Activated T-helper 1 cell treated with anti-CD3 and anti-CD28 coated beads, Interleukin-12 subunit alpha, Interleukin-12 subunit beta, Interleukin-2, Interleukin-4 antibody, amounts not matched to agents 30 ng/mL and 10 ng/mL and 1 ng/mL, durations not matched to agents 14 hours and 24 hours and 36 hours (primary cell): Measurements from ENCODE around the gene GP2. TPM values are rescaled to one million over a fixed set of nuclear protein-coding genes. Genes with fewer than 3 reads are reported as not detected.

Experiments
- DNase-seq: peaks from one replicate; pipeline ENCODE4 v3.0.0; 2021; ENCODE audit warnings: low spot score
- H3K27ac Mint-ChIP-seq: one replicate; pipeline ENCODE4 v1.8.0; 2021; ENCODE audit warnings: mild to moderate bottlenecking, mixed read lengths
- H3K27me3 Mint-ChIP-seq: one replicate; pipeline ENCODE4 v1.8.0; 2022; ENCODE audit warnings: mild to moderate bottlenecking, moderate library complexity, mixed read lengths; ENCODE audit not compliant: insufficient read depth
- H3K36me3 Mint-ChIP-seq: one replicate; pipeline ENCODE4 v1.8.0; 2021; ENCODE audit warnings: low read depth, mixed read lengths
- H3K4me1 Mint-ChIP-seq: one replicate; pipeline ENCODE4 v1.8.0; 2021; ENCODE audit warnings: low read depth, mixed read lengths
- H3K4me3 Mint-ChIP-seq: one replicate; pipeline ENCODE4 v1.8.0; 2021; ENCODE audit warnings: mild to moderate bottlenecking, moderate library complexity, mixed read lengths
- H3K9me3 Mint-ChIP-seq: one replicate; pipeline ENCODE4 v1.8.0; 2021; ENCODE audit warnings: mixed read lengths
- intact Hi-C: fragments of 100-400 bp; cut with micrococcal nuclease; formaldehyde crosslinking; loops from one replicate; pipeline ENCODE4 v1.15.1; 2024
- total RNA-seq: library from RNA; stranded (reverse); gene quantifications from 2 replicates; pipeline ENCODE4 v1.2.3, GENCODE V29; 2022

GP2 gene
- not detected in 2 replicates for total RNA-seq

DNA sequence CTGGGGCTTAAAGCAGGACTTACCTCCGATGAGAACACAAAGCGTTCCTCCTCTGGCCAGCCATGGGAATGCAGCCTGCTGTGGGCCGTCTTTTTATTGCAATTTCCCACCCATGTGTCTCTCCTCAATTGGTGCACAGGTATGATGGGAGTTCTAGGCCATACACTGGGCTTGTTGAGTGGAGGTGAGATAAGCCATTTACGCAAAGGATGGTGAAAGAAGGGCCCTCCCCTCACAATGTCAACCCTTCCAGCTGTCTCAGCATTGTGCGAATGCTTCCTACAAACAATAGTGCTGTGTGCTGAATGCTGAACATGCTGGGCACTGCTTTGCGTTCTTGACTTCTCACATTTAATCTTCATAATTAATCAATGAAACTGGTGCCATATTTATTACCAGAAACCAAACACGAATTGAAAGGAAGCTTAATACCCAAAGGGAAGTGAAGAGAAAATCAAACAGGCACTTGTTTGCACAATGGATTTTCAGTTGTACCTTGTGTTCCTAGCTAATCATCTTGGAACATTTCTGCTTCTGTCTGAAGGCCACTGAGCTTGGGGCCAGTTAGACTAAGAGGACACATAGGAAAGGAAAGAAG lies at the start of gene GP2:
Gene GP2, minus strand, starts transcription at position 70 of the 598 bp plus-strand sequence. CDS start 1,082 bp downstream, outside the sequence.
- peaks cover 3% of the 10 kb centered on the region for H3K27me3 Mint-ChIP-seq
- intact Hi-C loops: no loop called here
- H3K4me3 Mint-ChIP-seq: no peak within 1 kb of the TSS
- no peaks in the 10 kb centered on the region for H3K36me3 Mint-ChIP-seq
- no peak within 1 kb of the TSS for H3K27ac Mint-ChIP-seq
- no peak for DNase-seq
- no peaks in the 10 kb centered on the region for H3K4me1 Mint-ChIP-seq
- H3K9me3 Mint-ChIP-seq: no peaks in the 10 kb centered on the region

- H3K36me3 Mint-ChIP-seq: no peaks in the 10 kb centered on the region
- H3K9me3 Mint-ChIP-seq: no peaks in the 10 kb centered on the region
- no peak overlapping the region for H3K27ac Mint-ChIP-seq
- DNase-seq: no peak
- H3K4me3 Mint-ChIP-seq: no peak overlapping the region
- intact Hi-C loops: no loop called here
- H3K27me3 Mint-ChIP-seq: peaks cover 1% of the 10 kb centered on the region
- no peaks in the 10 kb centered on the region for H3K4me1 Mint-ChIP-seq
Observed at GRCh38 chr16:20372701-20373100, 45.4 kb upstream of the GP2 start.

- no peaks in the 10 kb centered on the region for H3K9me3 Mint-ChIP-seq
- no peaks in the 10 kb centered on the region for H3K36me3 Mint-ChIP-seq
- intact Hi-C loops: no loop called here
- H3K4me1 Mint-ChIP-seq: no peaks in the 10 kb centered on the region
- no peak overlapping the region for H3K27ac Mint-ChIP-seq
- no peaks in the 10 kb centered on the region for H3K27me3 Mint-ChIP-seq
- DNase-seq: no peak
- no peak overlapping the region for H3K4me3 Mint-ChIP-seq
Observed at GRCh38 chr16:20369452-20370054, 42.2 kb upstream of the GP2 start.

DNA sequence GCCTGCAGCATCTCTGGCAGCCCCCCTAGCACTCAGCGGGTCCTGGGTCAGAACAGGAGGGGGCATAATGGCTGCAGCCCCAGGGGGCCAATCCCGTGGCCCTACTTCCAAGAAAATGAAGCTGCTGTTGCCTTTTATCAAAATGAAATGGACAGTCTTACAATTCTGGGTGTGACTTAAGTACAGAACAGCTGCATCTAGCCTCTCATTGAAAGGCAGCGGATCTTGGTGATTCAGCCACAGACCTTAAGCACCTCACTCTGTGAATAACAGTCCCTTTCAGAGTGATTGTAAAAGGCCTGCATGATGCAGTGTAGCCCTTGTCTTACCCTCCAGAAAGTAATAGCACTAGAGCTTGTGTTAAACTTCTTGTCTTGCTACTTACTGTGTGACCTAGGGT lies 36.7 kb upstream of the GP2 start:
- no peak overlapping the region for H3K27ac Mint-ChIP-seq
- DNase-seq: no peak
- intact Hi-C loops: no loop called here
- no peaks in the 10 kb centered on the region for H3K36me3 Mint-ChIP-seq
- no peak overlapping the region for H3K4me3 Mint-ChIP-seq
- no peaks in the 10 kb centered on the region for H3K9me3 Mint-ChIP-seq
- H3K27me3 Mint-ChIP-seq: no peaks in the 10 kb centered on the region
- H3K4me1 Mint-ChIP-seq: no peaks in the 10 kb centered on the region

- H3K36me3 Mint-ChIP-seq: no peaks in the 10 kb centered on the region
- no peaks in the 10 kb centered on the region for H3K9me3 Mint-ChIP-seq
- no peak overlapping the region for H3K27ac Mint-ChIP-seq
- H3K27me3 Mint-ChIP-seq: no peaks in the 10 kb centered on the region
- H3K4me1 Mint-ChIP-seq: no peaks in the 10 kb centered on the region
- intact Hi-C loops: no loop called here
- no peak for DNase-seq
- no peak overlapping the region for H3K4me3 Mint-ChIP-seq
Observed at GRCh38 chr16:20363191-20363590, 35.9 kb upstream of the GP2 start.

DNA sequence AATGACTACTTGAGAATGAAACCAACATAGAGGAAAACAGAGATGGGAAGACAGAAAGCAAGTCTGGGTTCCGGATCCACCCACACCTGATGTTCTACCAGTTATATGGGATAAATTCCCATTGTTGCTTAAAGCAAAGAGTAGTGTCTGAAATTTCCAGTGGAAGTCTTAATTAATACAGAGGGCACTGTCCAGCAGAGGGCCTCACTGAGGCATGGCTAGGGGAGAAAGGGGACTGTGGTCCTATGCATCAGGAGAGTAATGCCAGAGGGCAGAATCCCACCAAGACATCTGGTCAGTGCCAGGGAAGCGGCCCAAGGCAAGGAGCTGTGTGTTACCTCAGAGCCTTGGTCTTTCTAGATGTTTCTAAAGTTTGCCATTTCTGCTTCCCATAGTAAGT lies 32.7 kb upstream of the GP2 start:
- no peak overlapping the region for H3K4me3 Mint-ChIP-seq
- no peaks in the 10 kb centered on the region for H3K36me3 Mint-ChIP-seq
- no peaks in the 10 kb centered on the region for H3K9me3 Mint-ChIP-seq
- intact Hi-C loops: no loop called here
- H3K4me1 Mint-ChIP-seq: no peaks in the 10 kb centered on the region
- no peaks in the 10 kb centered on the region for H3K27me3 Mint-ChIP-seq
- DNase-seq: no peak
- H3K27ac Mint-ChIP-seq: no peak overlapping the region

- Mint-ChIP-seq H3K27ac (no peak overlapping the region), H3K36me3 (no peaks in the 10 kb centered on the region), H3K27me3 (no peaks in the 10 kb centered on the region), H3K9me3 (no peaks in the 10 kb centered on the region), H3K4me3 (no peak overlapping the region), H3K4me1 (no peaks in the 10 kb centered on the region)
- intact Hi-C loops: no loop called here
- no peak for DNase-seq
Observed at GRCh38 chr16:20355114-20355782, 27.9 kb upstream of the GP2 start.

GRCh38 chr16:20353379-20353778 lies 26.1 kb upstream of the GP2 start:
- Mint-ChIP-seq H3K4me1 (no peaks in the 10 kb centered on the region), H3K27me3 (no peaks in the 10 kb centered on the region), H3K4me3 (no peak overlapping the region), H3K36me3 (no peaks in the 10 kb centered on the region), H3K9me3 (no peaks in the 10 kb centered on the region), H3K27ac (no peak overlapping the region)
- intact Hi-C loops: no loop called here
- DNase-seq: no peak

GRCh38 chr16:20352615-20353014 lies 25.3 kb upstream of the GP2 start, which contains the start of gene UMOD:
UMOD (minus strand) TSS chr16:20352715; CDS start chr16:20350737, 1,978 bp downstream.
- intact Hi-C loops: no loop called here
- Mint-ChIP-seq H3K27ac (no peak within 1 kb of the TSS), H3K27me3 (no peaks in the 10 kb centered on the region), H3K4me3 (no peak within 1 kb of the TSS), H3K9me3 (no peaks in the 10 kb centered on the region), H3K36me3 (no peaks in the 10 kb centered on the region), H3K4me1 (no peaks in the 10 kb centered on the region)
- no peak for DNase-seq

- no peak overlapping the region for H3K27ac Mint-ChIP-seq
- intact Hi-C loops: no loop called here
- H3K4me1 Mint-ChIP-seq: no peaks in the 10 kb centered on the region
- no peaks in the 10 kb centered on the region for H3K36me3 Mint-ChIP-seq
- no peak for DNase-seq
- H3K27me3 Mint-ChIP-seq: no peaks in the 10 kb centered on the region
- H3K4me3 Mint-ChIP-seq: no peak overlapping the region
- H3K9me3 Mint-ChIP-seq: no peaks in the 10 kb centered on the region
Observed at GRCh38 chr16:20349615-20350014, 22.3 kb upstream of the GP2 start.

- no peak for DNase-seq
- intact Hi-C loops: no loop called here
- no peaks in the 10 kb centered on the region for H3K27me3 Mint-ChIP-seq
- H3K4me3 Mint-ChIP-seq: no peak overlapping the region
- H3K36me3 Mint-ChIP-seq: no peaks in the 10 kb centered on the region
- H3K4me1 Mint-ChIP-seq: no peaks in the 10 kb centered on the region
- H3K9me3 Mint-ChIP-seq: no peaks in the 10 kb centered on the region
- H3K27ac Mint-ChIP-seq: no peak overlapping the region
Observed at GRCh38 chr16:20348365-20349185, 21.3 kb upstream of the GP2 start.

GRCh38 chr16:20347666-20348364 lies 20.5 kb upstream of the GP2 start:
- intact Hi-C loops: no loop called here
- H3K36me3 Mint-ChIP-seq: no peaks in the 10 kb centered on the region
- DNase-seq: no peak
- H3K9me3 Mint-ChIP-seq: no peaks in the 10 kb centered on the region
- no peaks in the 10 kb centered on the region for H3K27me3 Mint-ChIP-seq
- H3K4me3 Mint-ChIP-seq: no peak overlapping the region
- no peak overlapping the region for H3K27ac Mint-ChIP-seq
- no peaks in the 10 kb centered on the region for H3K4me1 Mint-ChIP-seq
